Measurements from ENCODE around the gene C14orf180. TPM values are rescaled to one million over a fixed set of nuclear protein-coding genes. Genes with fewer than 3 reads are reported as not detected.
"Not testable (repeated sequence)": the region's sequence is repeated elsewhere in the genome, so short reads cannot be mapped to it uniquely, and the experiment has no call there.

C14orf180 gene
- total RNA-seq, 6 donors from 2014 or later = not detected

DNA sequence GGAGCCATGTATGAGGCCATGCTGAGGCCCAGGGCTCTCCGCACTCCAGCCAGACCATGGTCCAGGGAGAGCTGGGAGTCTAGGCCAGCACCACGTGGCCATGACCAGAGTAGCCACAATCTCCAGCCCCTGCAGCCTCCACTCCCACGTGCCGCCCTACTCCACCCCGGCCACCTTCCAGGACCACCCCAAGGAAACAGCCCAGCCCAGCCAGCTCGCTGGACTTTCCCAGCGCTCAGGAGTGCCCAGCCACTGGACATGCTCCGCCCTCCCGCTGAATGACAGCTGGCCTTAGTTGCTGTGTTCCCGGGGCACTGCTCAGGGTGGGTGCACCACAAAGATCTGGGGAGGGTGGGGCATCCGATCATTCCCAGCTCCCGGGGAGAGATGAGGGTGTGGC is 2.1 kb upstream of the C14orf180 start:
- peaks cover 0 to 4% (median 0%) of the 10 kb centered on the region in 4 donors for H3K27me3 ChIP-seq

DNA sequence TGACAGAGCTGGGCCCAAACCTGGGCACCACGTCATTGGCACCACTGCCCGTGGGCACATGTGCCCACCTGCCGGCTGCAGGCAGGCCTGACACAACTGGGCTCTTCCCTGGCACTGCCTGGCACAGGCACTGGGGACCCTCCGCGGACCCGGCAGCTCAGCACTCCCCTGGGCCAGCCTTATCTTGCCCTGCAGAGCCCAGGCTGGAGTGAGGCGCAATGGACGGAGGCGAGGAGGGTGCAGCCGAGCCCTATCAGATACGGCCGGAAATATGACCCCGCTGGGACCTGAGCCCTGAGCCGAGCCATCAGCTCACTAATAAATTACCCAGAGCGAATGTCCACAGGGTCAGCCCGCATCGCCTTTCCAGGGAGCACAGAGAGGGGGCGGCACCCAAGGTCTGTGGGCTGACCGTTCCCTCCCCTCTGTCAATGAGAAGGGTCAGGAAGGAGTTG is 1.7 kb upstream of the C14orf180 start:
- no peak overlapping the region for H3K27ac ChIP-seq
- peaks cover 0 to 15% (median 3%) of the 10 kb centered on the region in 4 donors for H3K4me1 ChIP-seq
- H3K36me3 ChIP-seq = no peaks in the 10 kb centered on the region
- no peak for DNase-seq
- H3K4me3 ChIP-seq = no peak overlapping the region
- no peaks in the 10 kb centered on the region for H3K9me3 ChIP-seq
- ATAC-seq (ENCODE audit: low FRiP score in 2 of 2) = no peak
- WGBS, 2 donors = 49 to 52% methylated on average over 14 to 18 of the region's 19 CpGs
- no peak for TF ChIP-seq CTCF (IDR thresholded peaks at IDR 0.05)
- TF ChIP-seq EP300 (IDR thresholded peaks at IDR 0.05) = no peak
- TF ChIP-seq POLR2AphosphoS5 (IDR thresholded peaks at IDR 0.05) = no peak
- no peak for TF ChIP-seq POLR2A (IDR thresholded peaks at IDR 0.05)
- peaks cover 0 to 4% (median 0%) of the 10 kb centered on the region in 4 donors for H3K27me3 ChIP-seq

More for the DNA sequence above, 2.1 kb upstream of the C14orf180 start:
- no peak overlapping the region for H3K4me3 ChIP-seq
- H3K36me3 ChIP-seq = no peaks in the 10 kb centered on the region
- WGBS, 2 donors = 75 to 77% methylated on average over 9 to 11 of the region's 12 CpGs
- no peaks in the 10 kb centered on the region for H3K9me3 ChIP-seq
- no peak overlapping the region for H3K27ac ChIP-seq
- TF ChIP-seq EP300 (IDR thresholded peaks at IDR 0.05) = no peak
- no peak for TF ChIP-seq CTCF (IDR thresholded peaks at IDR 0.05)
- TF ChIP-seq POLR2A (IDR thresholded peaks at IDR 0.05) = no peak
- TF ChIP-seq POLR2AphosphoS5 (IDR thresholded peaks at IDR 0.05) = no peak
- DNase-seq = no peak
- no peak for ATAC-seq (ENCODE audit: low FRiP score in 2 of 2)
- H3K4me1 ChIP-seq = peaks cover 0 to 15% (median 1%) of the 10 kb centered on the region in 4 donors

GRCh38 chr14:104578321-104578720 is 1.2 kb upstream of the C14orf180 start:
- no peak for DNase-seq
- TF ChIP-seq POLR2AphosphoS5 (IDR thresholded peaks at IDR 0.05) (no peak), CTCF (IDR thresholded peaks at IDR 0.05) (no peak), EP300 (IDR thresholded peaks at IDR 0.05) (no peak), POLR2A (IDR thresholded peaks at IDR 0.05) (no peak)
- ATAC-seq (ENCODE audit: low FRiP score in 2 of 2) = no peak
- 73% methylated on average over 11 of the region's 11 CpGs; no CpG with 5 or more reads in 1 of the 2 donors for whole genome bisulfite sequencing, 2 donors
- Histone ChIP-seq H3K4me3 (no peak overlapping the region), H3K27ac (no peak overlapping the region), H3K27me3 (peaks cover 0 to 4% (median 0%) of the 10 kb centered on the region in 4 donors), H3K9me3 (no peaks in the 10 kb centered on the region), H3K4me1 (peaks cover 0 to 15% (median 3%) of the 10 kb centered on the region in 4 donors), H3K36me3 (no peaks in the 10 kb centered on the region)

DNA sequence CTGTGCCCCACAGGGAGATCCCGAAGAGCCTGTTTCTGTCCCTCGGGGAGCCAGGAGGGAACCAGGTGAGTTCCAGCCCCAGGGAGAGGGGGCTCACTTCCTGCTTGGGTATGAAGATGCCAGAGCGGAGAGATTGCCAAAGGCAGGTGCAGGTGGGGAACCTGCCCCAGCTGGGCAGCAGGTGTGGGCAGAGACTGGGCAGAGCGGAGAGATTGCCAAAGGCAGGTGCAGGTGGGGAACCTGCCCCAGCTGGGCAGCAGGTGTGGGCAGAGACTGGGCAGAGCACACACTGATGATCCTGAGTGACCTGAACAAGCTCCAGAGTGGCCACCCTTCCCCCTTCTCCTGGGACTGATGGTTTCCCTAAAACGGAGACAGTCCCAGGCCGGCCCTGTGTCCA is 375 bp downstream of the C14orf180 start:
- not testable (repeated sequence) for H3K36me3 ChIP-seq; ATAC-seq (ENCODE audit: low FRiP score in 2 of 2); H3K27ac ChIP-seq; H3K4me3 ChIP-seq; H3K27me3 ChIP-seq; H3K9me3 ChIP-seq; DNase-seq
- peaks cover 0 to 15% (median 3%) of the 10 kb centered on the region in 4 donors for H3K4me1 ChIP-seq
- WGBS, 2 donors = 78 to 80% methylated on average over 2 to 6 of the region's 6 CpGs

GRCh38 chr14:104580961-104581360 is 1.4 kb downstream of the C14orf180 start:
- peak in 1 of 2 donors; percentile 42 for DNase-seq
- Histone ChIP-seq H3K36me3 (no peaks in the 10 kb centered on the region), H3K27ac (no peak overlapping the region), H3K27me3 (peaks cover 0 to 4% (median 0%) of the 10 kb centered on the region in 4 donors), H3K4me1 (peaks cover 0 to 15% (median 3%) of the 10 kb centered on the region in 4 donors), H3K4me3 (no peak overlapping the region), H3K9me3 (no peaks in the 10 kb centered on the region)
- TF ChIP-seq CTCF (IDR thresholded peaks at IDR 0.05) = no peak
- no peak for TF ChIP-seq EP300 (IDR thresholded peaks at IDR 0.05)
- no peak for TF ChIP-seq POLR2A (IDR thresholded peaks at IDR 0.05)
- no peak for TF ChIP-seq POLR2AphosphoS5 (IDR thresholded peaks at IDR 0.05)
- no peak for ATAC-seq (ENCODE audit: low FRiP score in 2 of 2)
- WGBS, 2 donors = 38% methylated on average over 8 of the region's 9 CpGs; no CpG with 5 or more reads in 1 of the 2 donors
